Lower lobe of right lung (tissue), 2 donors: ENCODE data around the gene PADI2. TPM values are rescaled to one million over a fixed set of nuclear protein-coding genes. Genes with fewer than 3 reads are reported as not detected.

Source experiments
- ATAC-seq, 2 donors: fragments of 200-7000 bp; cut with Tn5 transposase; one replicate each; pipeline ENCODE4 v1.9.1; 2020 to 2022; ENCODE audit warnings: mild to moderate bottlenecking in 2 of 2, moderate library complexity in 2 of 2
- DNase-seq: peaks from one replicate; pipeline ENCODE4 v3.0.0-alpha.2; 2020
- H3K27ac ChIP-seq: fragments of 200-600 bp; one replicate; pipeline ENCODE4 v1.8.0; 2022
- H3K27me3 ChIP-seq: fragments of 200-600 bp; one replicate; pipeline ENCODE4 v1.8.0; 2022; ENCODE audit warnings: low read depth
- H3K36me3 ChIP-seq: fragments of 200-600 bp; one replicate; pipeline ENCODE4 v1.8.0; 2022; ENCODE audit warnings: mild to moderate bottlenecking
- H3K4me1 ChIP-seq: fragments of 200-600 bp; one replicate; pipeline ENCODE4 v1.8.0; 2022
- H3K4me3 ChIP-seq: fragments of 200-600 bp; one replicate; pipeline ENCODE4 v1.8.0; 2022; ENCODE audit warnings: mild to moderate bottlenecking
- H3K9me3 ChIP-seq: fragments of 200-600 bp; one replicate; pipeline ENCODE4 v1.8.0; 2022
- intact Hi-C: fragments of 100-400 bp; cut with DNase I; formaldehyde crosslinking; loops from one replicate; pipeline ENCODE4 v1.11.0; 2022
- total RNA-seq: library from RNA; stranded (reverse); fragmentation: NEBNext Ultra II Directional; extraction: Animal tissue kit (Norgen Biotek cat#: 25700); gene quantifications from one replicate; pipeline ENCODE4 v1.2.1, GENCODE V29; 2021
- TF ChIP-seq, protein P1 (sequence below): fragments of 200-600 bp; IDR thresholded peaks from one replicate; pipeline ENCODE4 v1.8.0; 2022; ENCODE audit warnings: antibody characterized with exemption, mild to moderate bottlenecking
- donor health status: DM: no; HTN: yes; CAD: no; lungs with severe emphysema.

The PADI2 gene
- total RNA-seq, 1 donor from 2014 or later, result 18.4 TPM

DNA sequence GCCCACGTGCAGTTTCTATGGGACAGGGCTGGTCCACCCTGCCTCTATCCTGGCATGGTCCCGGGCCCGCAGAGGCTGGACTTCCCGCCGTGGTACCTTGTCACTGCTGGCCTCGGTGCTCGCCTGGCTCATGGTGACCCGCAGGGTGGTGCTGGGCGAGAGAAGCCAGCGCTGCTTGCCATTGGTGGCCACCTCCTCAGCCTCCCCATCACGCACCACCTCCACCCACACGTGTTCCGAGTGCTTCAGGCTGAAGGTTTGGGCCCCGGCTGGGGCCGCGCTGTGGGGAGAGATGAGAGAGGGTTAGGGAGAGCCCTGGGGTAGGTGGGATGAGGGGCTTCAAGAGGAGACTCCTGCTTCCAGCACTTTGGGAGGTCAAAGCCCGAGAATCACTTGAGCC, 14.5 kb downstream of the PADI2 start:
- no peaks in the 10 kb centered on the region for H3K27me3 ChIP-seq
- ATAC-seq (peak in 1 of 2 donors; percentile 30), DNase-seq (no peak)
- H3K4me1 ChIP-seq, result no peaks in the 10 kb centered on the region
- TF ChIP-seq, protein P1, sequence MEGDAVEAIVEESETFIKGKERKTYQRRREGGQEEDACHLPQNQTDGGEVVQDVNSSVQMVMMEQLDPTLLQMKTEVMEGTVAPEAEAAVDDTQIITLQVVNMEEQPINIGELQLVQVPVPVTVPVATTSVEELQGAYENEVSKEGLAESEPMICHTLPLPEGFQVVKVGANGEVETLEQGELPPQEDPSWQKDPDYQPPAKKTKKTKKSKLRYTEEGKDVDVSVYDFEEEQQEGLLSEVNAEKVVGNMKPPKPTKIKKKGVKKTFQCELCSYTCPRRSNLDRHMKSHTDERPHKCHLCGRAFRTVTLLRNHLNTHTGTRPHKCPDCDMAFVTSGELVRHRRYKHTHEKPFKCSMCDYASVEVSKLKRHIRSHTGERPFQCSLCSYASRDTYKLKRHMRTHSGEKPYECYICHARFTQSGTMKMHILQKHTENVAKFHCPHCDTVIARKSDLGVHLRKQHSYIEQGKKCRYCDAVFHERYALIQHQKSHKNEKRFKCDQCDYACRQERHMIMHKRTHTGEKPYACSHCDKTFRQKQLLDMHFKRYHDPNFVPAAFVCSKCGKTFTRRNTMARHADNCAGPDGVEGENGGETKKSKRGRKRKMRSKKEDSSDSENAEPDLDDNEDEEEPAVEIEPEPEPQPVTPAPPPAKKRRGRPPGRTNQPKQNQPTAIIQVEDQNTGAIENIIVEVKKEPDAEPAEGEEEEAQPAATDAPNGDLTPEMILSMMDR, result no peak
- no peak overlapping the region for H3K4me3 ChIP-seq
- H3K27ac ChIP-seq, result no peak overlapping the region
- no peaks in the 10 kb centered on the region for H3K36me3 ChIP-seq
- no peaks in the 10 kb centered on the region for H3K9me3 ChIP-seq
- intact Hi-C loops, result no loop called here

DNA sequence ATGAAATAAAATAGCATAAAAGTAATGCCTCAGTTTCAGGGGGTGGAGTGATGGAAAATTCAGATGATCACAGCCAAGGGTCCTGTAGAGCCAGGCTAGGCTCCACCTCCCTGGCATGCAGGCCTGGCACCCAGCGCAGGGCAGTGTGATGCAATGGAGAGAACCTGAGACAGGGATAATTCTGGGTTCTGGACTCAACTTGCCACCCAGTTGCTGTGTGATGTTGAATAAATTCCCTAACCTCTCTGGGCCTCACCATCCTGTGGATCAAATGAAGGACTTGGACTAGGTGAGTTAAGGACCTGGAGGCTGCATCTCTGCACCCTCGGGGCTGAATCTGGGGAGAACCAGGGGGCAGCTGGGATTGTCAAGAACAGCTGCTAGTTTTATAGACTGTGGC, 17.0 kb downstream of the PADI2 start:
- Histone ChIP-seq H3K4me1 (peaks cover 13% of the 10 kb centered on the region), H3K4me3 (no peak overlapping the region), H3K9me3 (no peaks in the 10 kb centered on the region), H3K27ac (no peak overlapping the region), H3K36me3 (no peaks in the 10 kb centered on the region), H3K27me3 (no peaks in the 10 kb centered on the region)
- DNase-seq, result no peak
- TF ChIP-seq, protein P1, result no peak
- intact Hi-C loops, result no loop called here
- no peak for ATAC-seq

DNA sequence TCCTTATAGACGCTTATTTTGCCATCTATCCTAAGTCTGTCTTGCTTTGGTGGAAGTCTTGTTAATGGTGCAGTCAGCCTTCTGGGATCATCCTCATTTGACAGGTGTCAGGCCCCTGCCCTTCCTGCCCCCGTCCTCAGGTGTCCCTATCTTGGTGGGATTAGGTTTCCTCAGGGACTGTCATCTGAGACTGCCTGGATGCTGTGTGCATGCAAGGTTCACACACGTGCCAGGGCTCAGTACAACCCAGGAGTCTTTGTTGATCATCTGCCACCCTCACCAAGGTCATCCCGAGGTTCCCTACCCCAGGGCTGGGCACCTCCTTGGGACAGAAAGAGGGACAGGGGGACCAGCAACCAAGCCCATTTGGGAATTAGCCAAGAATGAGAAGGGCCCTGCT, 18.0 kb downstream of the PADI2 start:
- intact Hi-C loops, result no loop called here
- no peak overlapping the region for H3K4me3 ChIP-seq
- ATAC-seq, result no peak

DNA sequence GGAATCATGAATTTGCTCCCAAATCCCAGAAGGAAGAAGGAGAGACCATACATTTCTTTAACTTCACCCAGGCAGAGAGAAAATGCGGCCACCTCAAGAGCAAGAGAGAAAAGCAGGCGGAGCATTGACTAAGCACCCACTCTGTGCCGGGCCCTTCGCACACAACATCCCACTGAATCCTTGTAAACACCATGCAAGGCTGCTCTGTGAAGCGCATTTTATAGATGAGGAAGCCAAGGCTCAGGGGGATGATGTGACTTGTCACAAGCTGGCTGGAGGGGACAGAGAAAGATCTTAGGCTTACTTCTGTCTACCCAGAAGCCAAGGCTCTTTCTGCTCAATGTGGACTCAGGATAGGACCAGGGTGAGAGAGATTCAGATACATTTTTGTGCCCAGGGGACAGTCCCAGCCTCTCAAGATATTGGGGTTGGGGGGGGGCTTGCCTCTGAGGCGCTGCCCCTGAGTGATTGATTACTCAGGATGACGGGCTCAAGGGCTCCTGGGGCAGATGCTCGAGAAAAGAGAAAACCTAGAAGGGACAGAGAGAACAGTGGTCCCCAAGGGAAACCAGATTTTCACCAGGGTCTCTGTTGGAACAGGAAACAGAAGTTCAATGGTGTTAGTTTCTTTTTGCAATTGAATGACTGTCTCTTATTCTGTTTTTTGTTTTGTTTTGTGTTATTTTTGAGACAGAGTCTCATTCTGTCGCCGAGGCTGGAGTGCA, 19.5 kb downstream of the PADI2 start:
- Histone ChIP-seq H3K36me3 (no peaks in the 10 kb centered on the region), H3K27ac (no peak overlapping the region)
- TF ChIP-seq, protein P1, result no peak

More for the DNA sequence above, 18.0 kb downstream of the PADI2 start:
- peaks cover 13% of the 10 kb centered on the region for H3K4me1 ChIP-seq
- DNase-seq, result no peak
- TF ChIP-seq, protein P1, result no peak
- no peaks in the 10 kb centered on the region for H3K36me3 ChIP-seq
- no peak overlapping the region for H3K27ac ChIP-seq
- no peaks in the 10 kb centered on the region for H3K9me3 ChIP-seq
- H3K27me3 ChIP-seq, result no peaks in the 10 kb centered on the region

DNA sequence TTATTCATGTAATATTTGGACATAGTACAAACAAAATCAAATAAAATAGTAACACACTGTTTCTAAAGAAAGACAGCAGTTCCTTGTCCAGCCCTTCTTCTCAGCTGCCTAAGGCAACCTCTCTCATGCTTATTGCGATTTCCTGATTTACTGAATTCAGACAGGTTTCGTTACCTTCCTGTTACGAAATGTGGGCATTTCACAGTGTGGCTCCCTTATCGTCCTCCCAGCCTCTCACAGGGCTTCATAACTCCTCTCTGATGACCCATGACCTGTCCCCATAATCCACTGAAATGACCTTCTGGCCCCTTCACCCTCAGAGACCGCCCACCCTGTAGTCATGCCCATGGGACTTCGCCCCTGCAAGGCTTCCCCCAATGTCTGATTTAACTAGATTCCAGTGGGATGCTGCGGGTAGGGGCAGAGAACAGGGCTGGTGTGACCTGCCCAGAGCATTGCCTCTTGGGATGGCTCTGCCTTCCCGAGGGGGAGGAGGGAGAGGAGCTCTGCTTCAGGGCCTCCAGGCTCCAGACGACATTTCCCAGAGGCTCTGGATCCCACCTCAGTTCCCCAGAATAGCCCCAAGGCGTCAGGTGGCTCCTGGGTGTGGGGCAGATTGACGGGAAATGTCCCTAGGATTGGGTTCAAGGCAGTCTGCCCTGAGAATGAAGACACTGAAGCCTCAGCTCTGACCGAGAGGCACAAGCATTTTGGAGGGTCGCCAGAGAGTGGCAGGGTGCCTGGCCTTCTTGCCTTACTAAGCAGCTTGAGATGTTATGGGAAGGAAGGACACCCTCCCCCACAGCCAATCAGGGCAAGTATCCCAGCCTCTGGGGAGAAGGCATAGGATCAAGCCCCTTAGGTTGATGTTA, 20.6 kb downstream of the PADI2 start:
- Histone ChIP-seq H3K27me3 (no peaks in the 10 kb centered on the region), H3K9me3 (no peaks in the 10 kb centered on the region), H3K4me3 (no peak overlapping the region), H3K4me1 (peaks cover 13% of the 10 kb centered on the region), H3K27ac (peak overlapping the region; percentile 49), H3K36me3 (no peaks in the 10 kb centered on the region)
- intact Hi-C loops, result no loop called here
- TF ChIP-seq, protein P1, result no peak
- ATAC-seq (peak; percentile 13 to 25), DNase-seq (no peak)

More for the DNA sequence above, 19.5 kb downstream of the PADI2 start:
- Histone ChIP-seq H3K9me3 (no peaks in the 10 kb centered on the region), H3K4me3 (no peak overlapping the region), H3K4me1 (peaks cover 13% of the 10 kb centered on the region), H3K27me3 (no peaks in the 10 kb centered on the region)
- DNase-seq (no peak), ATAC-seq (no peak)
- intact Hi-C loops, result no loop called here
